H9 (cell line): ENCODE data around the gene SPTLC3. TPM values are rescaled to one million over a fixed set of nuclear protein-coding genes. Genes with fewer than 3 reads are reported as not detected.

Experiments used
- DNase-seq: peaks from one replicate; pipeline ENCODE4 v3.0.0-alpha.2; 2017
- H2AFZ ChIP-seq: one replicate; pipeline ENCODE4 v1.6.1; 2013; ENCODE audit warnings: mild to moderate bottlenecking, low read length, control low read depth, moderate library complexity
- H2AK5ac ChIP-seq: 2 replicates; pipeline ENCODE4 v1.6.1; 2013; ENCODE audit warnings: low read length, control low read depth, mixed read lengths; ENCODE audit not compliant: insufficient read length
- H2BK120ac ChIP-seq: one replicate; pipeline ENCODE4 v1.6.1; 2013; ENCODE audit warnings: low read depth, mild to moderate bottlenecking, low read length, control low read depth, inconsistent platforms; ENCODE audit not compliant: poor library complexity, severe bottlenecking
- H2BK12ac ChIP-seq: 2 replicates; pipeline ENCODE4 v1.6.1; 2013; ENCODE audit warnings: low read length, control low read depth, mixed read lengths, low read depth; ENCODE audit not compliant: insufficient read length
- H2BK15ac ChIP-seq: 2 replicates; pipeline ENCODE4 v1.6.1; 2013; ENCODE audit warnings: low read depth, low read length, control low read depth
- H2BK20ac ChIP-seq: one replicate; pipeline ENCODE4 v1.6.1; 2013; ENCODE audit warnings: low read depth, mild to moderate bottlenecking, low read length, control low read depth, inconsistent platforms; ENCODE audit not compliant: poor library complexity, severe bottlenecking
- H2BK5ac ChIP-seq: 2 replicates; pipeline ENCODE4 v1.6.1; 2013; ENCODE audit warnings: low read length, control low read depth, mixed read lengths; ENCODE audit not compliant: insufficient read length
- H3K14ac ChIP-seq: 2 replicates; pipeline ENCODE4 v1.6.1; 2013; ENCODE audit warnings: low read length, control low read depth; ENCODE audit not compliant: insufficient read depth
- H3K18ac ChIP-seq: 2 replicates; pipeline ENCODE4 v1.6.1; 2013; ENCODE audit warnings: low read depth, mild to moderate bottlenecking, mixed read lengths, low read length, control low read depth; ENCODE audit not compliant: insufficient read length
- H3K23ac ChIP-seq: 2 replicates; pipeline ENCODE4 v1.6.1; 2013; ENCODE audit warnings: low read length, control low read depth, mixed read lengths, low read depth; ENCODE audit not compliant: insufficient read length
- H3K23me2 ChIP-seq: 2 replicates; pipeline ENCODE4 v1.6.1; 2013; ENCODE audit warnings: low read depth, mild to moderate bottlenecking, mixed read lengths, low read length, control low read depth; ENCODE audit not compliant: insufficient read length, poor library complexity, severe bottlenecking
- H3K27ac ChIP-seq: 2 replicates; pipeline ENCODE4 v1.5.1; 2013; ENCODE audit warnings: low read length, control low read depth, mixed read lengths, low read depth; ENCODE audit not compliant: insufficient read length
- H3K27me3 ChIP-seq: 2 replicates; pipeline ENCODE4 v1.6.1; 2013; ENCODE audit warnings: low read length, control low read depth, inconsistent platforms; ENCODE audit not compliant: insufficient read depth
- H3K4ac ChIP-seq: 2 replicates; pipeline ENCODE4 v1.6.1; 2013; ENCODE audit warnings: low read depth, mild to moderate bottlenecking, control low read depth, inconsistent platforms, low read length, moderate library complexity
- H3K4me1 ChIP-seq: 2 replicates; pipeline ENCODE4 v1.6.1; 2013; ENCODE audit warnings: low read length, control low read depth, inconsistent platforms; ENCODE audit not compliant: insufficient read depth
- H3K4me2 ChIP-seq: 2 replicates; pipeline ENCODE4 v1.6.1; 2013; ENCODE audit warnings: low read length, control low read depth, mixed read lengths; ENCODE audit not compliant: insufficient read length, insufficient read depth
- H3K56ac ChIP-seq: 2 replicates; pipeline ENCODE4 v1.6.1; 2013; ENCODE audit warnings: low read depth, mild to moderate bottlenecking, mixed read lengths, low read length, control low read depth; ENCODE audit not compliant: insufficient read length
- H3K79me1 ChIP-seq: 2 replicates; pipeline ENCODE4 v1.6.1; 2013; ENCODE audit warnings: low read depth, mild to moderate bottlenecking, moderate library complexity, low read length, control low read depth, inconsistent platforms; ENCODE audit not compliant: insufficient read depth, poor library complexity, severe bottlenecking
- H3K79me2 ChIP-seq: 2 replicates; pipeline ENCODE4 v1.6.1; 2013; ENCODE audit warnings: low read length, control low read depth, inconsistent platforms; ENCODE audit not compliant: insufficient read depth
- H3K9ac ChIP-seq: 2 replicates; pipeline ENCODE4 v1.6.1; 2013; ENCODE audit warnings: low read length, control low read depth, mixed read lengths; ENCODE audit not compliant: insufficient read length; ENCODE audit errors: extremely low read depth
- H3K9me3 ChIP-seq: one replicate; pipeline ENCODE4 v1.6.1; 2013; ENCODE audit warnings: low read depth, low read length, inconsistent platforms; ENCODE audit not compliant: control insufficient read depth
- H3T11ph ChIP-seq: one replicate; pipeline ENCODE4 v1.6.1; 2013; ENCODE audit warnings: mild to moderate bottlenecking, low read length, control low read depth, inconsistent platforms
- H4K20me1 ChIP-seq: one replicate; pipeline ENCODE4 v1.6.1; 2013; ENCODE audit not compliant: control insufficient read depth, insufficient read length, insufficient read depth
- H4K5ac ChIP-seq: 2 replicates; pipeline ENCODE4 v1.6.1; 2013; ENCODE audit warnings: low read depth, mild to moderate bottlenecking, mixed read lengths, low read length, control low read depth; ENCODE audit not compliant: insufficient read length
- H4K8ac ChIP-seq: replicated peaks from 2 replicates; pipeline ENCODE4 v1.6.1; 2013; ENCODE audit warnings: low read length, control low read depth, mixed read lengths, low read depth; ENCODE audit not compliant: insufficient read length
- H4K91ac ChIP-seq: 2 replicates; pipeline ENCODE4 v1.6.1; 2013; ENCODE audit warnings: low read depth, mild to moderate bottlenecking, moderate library complexity, mixed read lengths, low read length, control low read depth; ENCODE audit not compliant: insufficient read length
- H3K27ac Mint-ChIP-seq, 3 experiments: 2 replicates in 2 of 3; 3 replicates in 1 of 3; pipeline ENCODE4 v1.8.0; 2020 to 2021; ENCODE audit warnings: mixed read lengths in 3 of 3, mild to moderate bottlenecking in 1 of 3, moderate library complexity in 1 of 3
- H3K27me3 Mint-ChIP-seq: 2 replicates; pipeline ENCODE4 v1.8.0; 2021; ENCODE audit warnings: low read depth, mild to moderate bottlenecking, moderate library complexity, mixed read lengths
- H3K36me3 Mint-ChIP-seq, 3 experiments: 2 replicates in 2 of 3; 3 replicates in 1 of 3; pipeline ENCODE4 v1.8.0; 2020 to 2021; ENCODE audit warnings: low read depth in 3 of 3, mixed read lengths in 3 of 3; ENCODE audit not compliant: insufficient read depth in 1 of 3
- H3K4me1 Mint-ChIP-seq, 2 experiments: 2 replicates each; pipeline ENCODE4 v1.8.0; 2020; ENCODE audit warnings: mixed read lengths in 2 of 2
- H3K4me3 Mint-ChIP-seq, 2 experiments: 2 replicates in 1 of 2; 3 replicates in 1 of 2; pipeline ENCODE4 v1.8.0; 2020 to 2021; ENCODE audit warnings: mild to moderate bottlenecking in 2 of 2, mixed read lengths in 2 of 2, moderate library complexity in 1 of 2
- H3K9me3 Mint-ChIP-seq, 2 experiments: 2 replicates in 1 of 2; 3 replicates in 1 of 2; pipeline ENCODE4 v1.8.0; 2020; ENCODE audit warnings: mild to moderate bottlenecking in 2 of 2, mixed read lengths in 2 of 2, moderate library complexity in 1 of 2
- WGBS: extraction: QIAGEN DNeasy Blood & Tissue Kit; methylation state at CpG from one replicate; pipeline ENCODE4 v1.1.7; 2013; ENCODE audit warnings: missing lambda C conversion rate, low lambda C conversion rate, mixed read lengths; ENCODE audit not compliant: insufficient read length; ENCODE audit errors: extremely low coverage; 5-methylcytosine and 5-hydroxymethylcytosine counted together
- total RNA-seq: library from RNA; stranded (reverse); gene quantifications from 2 replicates; pipeline ENCODE4 v1.2.1, GENCODE V29; 2021
- TF ChIP-seq, protein P1 (sequence below): fragments of 200-600 bp; sonication (generic); conservative IDR thresholded peaks from 3 replicates; pipeline ENCODE4 v1.8.0; 2021; ENCODE audit warnings: antibody characterized with exemption, mild to moderate bottlenecking

The SPTLC3 gene
- total RNA-seq, 1 experiment from 2014 or later, result 0.68 TPM

GRCh38 chr20:13028673-13029072, 19.9 kb downstream of the SPTLC3 start:
- Histone ChIP-seq H3K56ac (no peak overlapping the region), H2AK5ac (no peak overlapping the region), H4K8ac (no peak overlapping the region), H3K27ac (no peak overlapping the region), H3K79me2 (no peaks in the 10 kb centered on the region), H2BK5ac (no peak overlapping the region), H2BK15ac (no peak overlapping the region), H4K5ac (no peak overlapping the region), H3K27me3 (no peaks in the 10 kb centered on the region), H3K4me1 (peaks cover 6% of the 10 kb centered on the region), H3K79me1 (no peaks in the 10 kb centered on the region), H3K4me2 (no peak overlapping the region), H2AFZ (no peak overlapping the region), H3K23me2 (no peaks in the 10 kb centered on the region), H3K14ac (no peak overlapping the region), H3K23ac (no peak overlapping the region), H3K9me3 (no peaks in the 10 kb centered on the region), H2BK120ac (no peak overlapping the region), H4K91ac (no peak overlapping the region), H4K20me1 (no peaks in the 10 kb centered on the region), H3K18ac (no peak overlapping the region), H3K4ac (no peak overlapping the region), H3T11ph (no peak overlapping the region), H3K9ac (no peak overlapping the region), H2BK20ac (no peak overlapping the region), H2BK12ac (no peak overlapping the region)
- no peaks in the 10 kb centered on the region; a peak in 1 of 5 replicates for H3K9me3 Mint-ChIP-seq
- TF ChIP-seq, protein P1, sequence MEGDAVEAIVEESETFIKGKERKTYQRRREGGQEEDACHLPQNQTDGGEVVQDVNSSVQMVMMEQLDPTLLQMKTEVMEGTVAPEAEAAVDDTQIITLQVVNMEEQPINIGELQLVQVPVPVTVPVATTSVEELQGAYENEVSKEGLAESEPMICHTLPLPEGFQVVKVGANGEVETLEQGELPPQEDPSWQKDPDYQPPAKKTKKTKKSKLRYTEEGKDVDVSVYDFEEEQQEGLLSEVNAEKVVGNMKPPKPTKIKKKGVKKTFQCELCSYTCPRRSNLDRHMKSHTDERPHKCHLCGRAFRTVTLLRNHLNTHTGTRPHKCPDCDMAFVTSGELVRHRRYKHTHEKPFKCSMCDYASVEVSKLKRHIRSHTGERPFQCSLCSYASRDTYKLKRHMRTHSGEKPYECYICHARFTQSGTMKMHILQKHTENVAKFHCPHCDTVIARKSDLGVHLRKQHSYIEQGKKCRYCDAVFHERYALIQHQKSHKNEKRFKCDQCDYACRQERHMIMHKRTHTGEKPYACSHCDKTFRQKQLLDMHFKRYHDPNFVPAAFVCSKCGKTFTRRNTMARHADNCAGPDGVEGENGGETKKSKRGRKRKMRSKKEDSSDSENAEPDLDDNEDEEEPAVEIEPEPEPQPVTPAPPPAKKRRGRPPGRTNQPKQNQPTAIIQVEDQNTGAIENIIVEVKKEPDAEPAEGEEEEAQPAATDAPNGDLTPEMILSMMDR, result no peak
- peaks cover 5 to 13% of the 10 kb centered on the region in 2 experiments for H3K4me1 Mint-ChIP-seq
- H3K27ac Mint-ChIP-seq, result no peak overlapping the region
- no peaks in the 10 kb centered on the region for H3K36me3 Mint-ChIP-seq
- DNase-seq, result no peak
- WGBS, result no CpG with 5 or more reads among the region's 3 CpGs
- no peak overlapping the region for H3K4me3 Mint-ChIP-seq
- H3K27me3 Mint-ChIP-seq, result no peaks in the 10 kb centered on the region; the same call in 1 of the 2 replicates
